ENCODE results near the gene KICS2. TPM values are rescaled to one million over a fixed set of nuclear protein-coding genes. Genes with fewer than 3 reads are reported as not detected.

The KICS2 gene
- total and polyA plus RNA-seq, 8 donors = 1.2 to 32.0 (median 5.7) TPM

DNA sequence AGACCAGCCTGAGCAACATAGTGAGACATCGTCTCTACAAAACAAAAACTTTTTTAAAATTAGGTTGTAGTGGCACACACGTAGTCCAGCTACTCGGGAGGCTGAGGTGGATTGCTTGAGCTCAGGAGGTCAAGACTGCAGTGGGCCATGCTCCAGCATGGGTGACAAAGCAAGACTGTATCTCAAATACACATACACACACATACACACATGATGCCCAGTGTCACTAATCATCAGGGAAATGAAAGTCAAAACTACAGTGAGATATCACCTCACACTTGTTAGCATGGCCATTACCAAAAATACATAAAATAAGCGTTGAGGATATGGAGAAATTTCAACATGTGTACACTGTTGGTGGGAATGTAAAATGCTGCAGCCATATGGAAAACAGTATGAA, 33.2 kb upstream of the KICS2 start:
- Histone ChIP-seq H3K27me3 (no peaks in the 10 kb centered on the region), H3K4me3 (no peak overlapping the region), H3K27ac (no peak overlapping the region), H3K36me3 (no peaks in the 10 kb centered on the region), H3K4me1 (no peaks in the 10 kb centered on the region), H3K9me3 (no peaks in the 10 kb centered on the region)
- DNase-seq = no peak
- WGBS, 5 donors = 60 to 74% (median 68%) methylated on average over 4 of the region's 4 CpGs
- intact Hi-C loops (cut with DNase I; ENCODE audit: low total_unique reads) = loop anchor here (5.0 to 10.0 kb wide), 2 partner anchors 70 to 413 kb away; partner anchors contain the start of gene SRGAP1
- TF ChIP-seq EP300 (IDR thresholded peaks at IDR 0.05) = no peak
- no peak for TF ChIP-seq POLR2A (IDR thresholded peaks at IDR 0.05)
- TF ChIP-seq, protein P1, sequence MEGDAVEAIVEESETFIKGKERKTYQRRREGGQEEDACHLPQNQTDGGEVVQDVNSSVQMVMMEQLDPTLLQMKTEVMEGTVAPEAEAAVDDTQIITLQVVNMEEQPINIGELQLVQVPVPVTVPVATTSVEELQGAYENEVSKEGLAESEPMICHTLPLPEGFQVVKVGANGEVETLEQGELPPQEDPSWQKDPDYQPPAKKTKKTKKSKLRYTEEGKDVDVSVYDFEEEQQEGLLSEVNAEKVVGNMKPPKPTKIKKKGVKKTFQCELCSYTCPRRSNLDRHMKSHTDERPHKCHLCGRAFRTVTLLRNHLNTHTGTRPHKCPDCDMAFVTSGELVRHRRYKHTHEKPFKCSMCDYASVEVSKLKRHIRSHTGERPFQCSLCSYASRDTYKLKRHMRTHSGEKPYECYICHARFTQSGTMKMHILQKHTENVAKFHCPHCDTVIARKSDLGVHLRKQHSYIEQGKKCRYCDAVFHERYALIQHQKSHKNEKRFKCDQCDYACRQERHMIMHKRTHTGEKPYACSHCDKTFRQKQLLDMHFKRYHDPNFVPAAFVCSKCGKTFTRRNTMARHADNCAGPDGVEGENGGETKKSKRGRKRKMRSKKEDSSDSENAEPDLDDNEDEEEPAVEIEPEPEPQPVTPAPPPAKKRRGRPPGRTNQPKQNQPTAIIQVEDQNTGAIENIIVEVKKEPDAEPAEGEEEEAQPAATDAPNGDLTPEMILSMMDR (IDR thresholded peaks at IDR 0.05) = no peak
- TF ChIP-seq POLR2AphosphoS5 (IDR thresholded peaks at IDR 0.05) = no peak

DNA sequence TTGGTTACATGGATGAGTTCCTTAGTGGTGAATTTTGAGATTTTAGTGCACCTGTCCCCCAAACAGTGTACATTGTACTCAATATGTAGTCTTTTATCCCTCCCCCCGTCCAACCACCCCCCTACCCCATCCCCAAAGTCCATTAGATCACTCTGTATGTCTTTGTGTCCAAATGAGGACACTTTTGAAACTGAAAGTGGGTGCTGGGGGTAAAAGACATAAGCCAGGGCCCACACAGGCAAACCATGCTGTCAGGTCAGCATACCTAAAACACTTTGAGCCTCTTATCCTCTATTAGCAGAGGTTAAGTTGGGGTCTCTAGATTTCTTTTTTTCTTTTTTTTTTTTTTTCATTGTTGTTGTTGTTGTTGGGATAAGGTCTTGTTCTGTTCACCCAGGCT, 31.3 kb upstream of the KICS2 start:
- Histone ChIP-seq H3K27ac (peak overlapping the region in 3 of 5 donors; percentile 11 to 52 (median 28)), H3K36me3 (no peaks in the 10 kb centered on the region), H3K4me3 (no peak overlapping the region), H3K4me1 (no peaks in the 10 kb centered on the region), H3K9me3 (no peaks in the 10 kb centered on the region), H3K27me3 (no peaks in the 10 kb centered on the region)
- TF ChIP-seq POLR2A (IDR thresholded peaks at IDR 0.05) (no peak), EP300 (IDR thresholded peaks at IDR 0.05) (no peak), POLR2AphosphoS5 (IDR thresholded peaks at IDR 0.05) (no peak)
- TF ChIP-seq, protein P1 (IDR thresholded peaks at IDR 0.05) = no peak
- DNase-seq = no peak
- intact Hi-C loops (cut with DNase I; ENCODE audit: low total_unique reads) = loop anchor here (10.0 kb wide), 1 partner anchor 69 kb away; no protein-coding TSS in a partner anchor
- 21 to 50% (median 29%) methylated on average over 1 of the region's 1 CpG for WGBS, 5 donors

- no peak for DNase-seq
- Histone ChIP-seq H3K36me3 (no peaks in the 10 kb centered on the region), H3K27me3 (no peaks in the 10 kb centered on the region), H3K4me3 (no peak overlapping the region), H3K4me1 (no peaks in the 10 kb centered on the region), H3K9me3 (no peaks in the 10 kb centered on the region), H3K27ac (peak overlapping the region in 3 of 5 donors; percentile 11 to 55 (median 28))
- TF ChIP-seq POLR2AphosphoS5 (IDR thresholded peaks at IDR 0.05) = peak in 2 of 3 donors; percentile 19 to 62
- TF ChIP-seq EP300 (IDR thresholded peaks at IDR 0.05) = no peak
- TF ChIP-seq, protein P1 (IDR thresholded peaks at IDR 0.05) = no peak
- TF ChIP-seq POLR2A (IDR thresholded peaks at IDR 0.05) = no peak
- intact Hi-C loops (cut with DNase I; ENCODE audit: low total_unique reads) = loop anchor here (10.0 kb wide), 1 partner anchor 68 kb away; no protein-coding TSS in a partner anchor
- WGBS, 5 donors = 47 to 71% (median 63%) methylated on average over 3 of the region's 3 CpGs
These were observed 30.6 kb upstream of the KICS2 start for GRCh38 chr12:64252681-64253080.

DNA sequence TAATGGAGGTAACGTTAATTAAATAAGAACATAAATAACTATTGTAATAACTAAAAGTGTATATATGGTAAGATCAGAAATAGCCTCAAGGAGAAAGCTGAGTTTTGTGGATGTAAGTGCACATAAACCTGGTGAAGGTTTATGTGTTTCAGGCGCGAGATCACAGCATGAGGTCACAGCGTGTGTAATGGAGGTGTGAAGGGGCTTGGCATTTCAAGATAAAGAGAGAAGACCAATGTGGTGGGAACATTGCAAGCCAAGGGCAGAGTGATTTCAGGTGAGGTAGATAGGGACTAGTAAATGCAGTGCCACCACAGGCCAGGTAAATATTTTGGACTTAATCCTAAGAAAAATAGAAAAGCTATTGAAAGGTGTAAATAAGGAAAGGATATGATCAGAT, 21.7 kb upstream of the KICS2 start:
- WGBS, 5 donors = 72 to 82% (median 77%) methylated on average over 4 of the region's 4 CpGs

More for the DNA sequence above, 21.7 kb upstream of the KICS2 start:
- Histone ChIP-seq H3K27ac (no peak overlapping the region), H3K36me3 (no peaks in the 10 kb centered on the region), H3K27me3 (no peaks in the 10 kb centered on the region), H3K4me3 (no peak overlapping the region), H3K4me1 (no peaks in the 10 kb centered on the region), H3K9me3 (no peaks in the 10 kb centered on the region)
- intact Hi-C loops (cut with DNase I; ENCODE audit: low total_unique reads) = no loop called here
- no peak for TF ChIP-seq POLR2A (IDR thresholded peaks at IDR 0.05)
- no peak for TF ChIP-seq POLR2AphosphoS5 (IDR thresholded peaks at IDR 0.05)
- no peak for TF ChIP-seq EP300 (IDR thresholded peaks at IDR 0.05)
- TF ChIP-seq, protein P1 (IDR thresholded peaks at IDR 0.05) = no peak
- DNase-seq = no peak

Data from stomach (tissue), 9 donors.